Neural progenitor cell (in vitro differentiated cells): ENCODE results near the gene NKAIN2. TPM values are rescaled to one million over a fixed set of nuclear protein-coding genes. Genes with fewer than 3 reads are reported as not detected.

ENCODE experiments used
- DNase-seq: peaks from one replicate; pipeline ENCODE4 v3.0.0-alpha.2; 2016; ENCODE audit warnings: low spot score
- H2AFZ ChIP-seq: fragments of 200-600 bp; sonication (generic); replicated peaks from 2 replicates; pipeline ENCODE4 v1.6.1; 2016; ENCODE audit warnings: antibody characterized with exemption
- H3F3A ChIP-seq: fragments of 200-600 bp; sonication (generic); 2 replicates; pipeline ENCODE4 v1.6.1; 2016; ENCODE audit warnings: antibody characterized with exemption, low read depth
- H3K27ac ChIP-seq: fragments of 200-600 bp; sonication (generic); 2 replicates; pipeline ENCODE4 v1.5.1; 2016; ENCODE audit warnings: mild to moderate bottlenecking
- H3K27me3 ChIP-seq: fragments of 200-600 bp; sonication (generic); 2 replicates; pipeline ENCODE4 v1.6.1; 2016; ENCODE audit warnings: mild to moderate bottlenecking, moderate library complexity
- H3K36me3 ChIP-seq: fragments of 200-600 bp; sonication (generic); 2 replicates; pipeline ENCODE4 v1.5.1; 2016
- H3K4me1 ChIP-seq: fragments of 200-600 bp; sonication (generic); 2 replicates; pipeline ENCODE4 v1.6.1; 2016; ENCODE audit warnings: mixed run types
- H3K4me2 ChIP-seq: fragments of 200-600 bp; sonication (generic); 2 replicates; pipeline ENCODE4 v1.6.1; 2016
- H3K4me3 ChIP-seq: fragments of 200-600 bp; sonication (generic); 2 replicates; pipeline ENCODE4 v1.5.1; 2016
- H3K79me2 ChIP-seq: fragments of 200-600 bp; sonication (generic); 2 replicates; pipeline ENCODE4 v1.6.1; 2016; ENCODE audit warnings: low read depth
- H3K9ac ChIP-seq: fragments of 200-600 bp; sonication (generic); 2 replicates; pipeline ENCODE4 v1.6.1; 2016
- H3K9me3 ChIP-seq: fragments of 200-600 bp; sonication (generic); 2 replicates; pipeline ENCODE4 v1.5.1; 2016; ENCODE audit warnings: low read depth
- H4K20me1 ChIP-seq: fragments of 200-600 bp; sonication (generic); 2 replicates; pipeline ENCODE4 v1.6.1; 2016; ENCODE audit warnings: low read depth
- H3K27ac Mint-ChIP-seq: 3 replicates; pipeline ENCODE4 v1.8.0; 2021; ENCODE audit warnings: mixed read lengths
- H3K27me3 Mint-ChIP-seq: 2 replicates; pipeline ENCODE4 v1.8.0; 2022; ENCODE audit warnings: low read depth, mild to moderate bottlenecking, inconsistent platforms, moderate library complexity, mixed read lengths; ENCODE audit not compliant: insufficient read depth
- H3K36me3 Mint-ChIP-seq: 3 replicates; pipeline ENCODE4 v1.8.0; 2021; ENCODE audit warnings: mixed read lengths
- H3K4me1 Mint-ChIP-seq: 3 replicates; pipeline ENCODE4 v1.8.0; 2021; ENCODE audit warnings: mixed read lengths
- H3K4me3 Mint-ChIP-seq: 3 replicates; pipeline ENCODE4 v1.8.0; 2021; ENCODE audit warnings: mild to moderate bottlenecking, moderate library complexity, mixed read lengths
- H3K9me3 Mint-ChIP-seq: 3 replicates; pipeline ENCODE4 v1.8.0; 2020; ENCODE audit warnings: mixed read lengths
- EZH2 ChIP-seq: fragments of 200-600 bp; sonication (generic); IDR thresholded peaks from 2 replicates; pipeline ENCODE4 v1.6.1; 2017; ENCODE audit warnings: antibody characterized with exemption, mild to moderate bottlenecking, moderate library complexity
- EZH2phosphoT487 ChIP-seq: fragments of 200-600 bp; sonication (generic); IDR thresholded peaks from 2 replicates; pipeline ENCODE4 v1.6.1; 2017; ENCODE audit warnings: antibody characterized with exemption
- total RNA-seq: library from RNA; depleted of rRNA; stranded (reverse); fragments of >200 nt; gene quantifications from 2 replicates; pipeline ENCODE4 v1.2.3, GENCODE V29; 2015; ENCODE audit warnings: low replicate concordance
- TF ChIP-seq, protein P1 (sequence below): fragments of 200-600 bp; sonication (generic); IDR thresholded peaks from 2 replicates; pipeline ENCODE4 v1.5.1; 2017; ENCODE audit warnings: antibody characterized with exemption, mild to moderate bottlenecking

NKAIN2 gene
- total RNA-seq, 1 donor from 2014 or later = 0.45 TPM

GRCh38 chr6:124432620-124433019 lies 629.0 kb downstream of the NKAIN2 start:
- Mint-ChIP-seq H3K27ac (peak overlapping the region; percentile 47), H3K4me1 (no peaks in the 10 kb centered on the region), H3K4me3 (no peak overlapping the region), H3K9me3 (no peaks in the 10 kb centered on the region), H3K36me3 (no peaks in the 10 kb centered on the region), H3K27me3 (no peaks in the 10 kb centered on the region)
- Histone ChIP-seq H3K36me3 (no peaks in the 10 kb centered on the region), H3K9ac (no peak overlapping the region), H3K27me3 (no peaks in the 10 kb centered on the region), H3K9me3 (no peaks in the 10 kb centered on the region), H2AFZ (no peak overlapping the region), H3F3A (no peaks in the 10 kb centered on the region), H3K79me2 (no peaks in the 10 kb centered on the region), H4K20me1 (no peaks in the 10 kb centered on the region), H3K4me2 (no peak overlapping the region), H3K4me3 (no peak overlapping the region), H3K4me1 (no peaks in the 10 kb centered on the region), H3K27ac (no peak overlapping the region)
- DNase-seq = no peak
- no peak for TF ChIP-seq EZH2phosphoT487
- TF ChIP-seq, protein P1, sequence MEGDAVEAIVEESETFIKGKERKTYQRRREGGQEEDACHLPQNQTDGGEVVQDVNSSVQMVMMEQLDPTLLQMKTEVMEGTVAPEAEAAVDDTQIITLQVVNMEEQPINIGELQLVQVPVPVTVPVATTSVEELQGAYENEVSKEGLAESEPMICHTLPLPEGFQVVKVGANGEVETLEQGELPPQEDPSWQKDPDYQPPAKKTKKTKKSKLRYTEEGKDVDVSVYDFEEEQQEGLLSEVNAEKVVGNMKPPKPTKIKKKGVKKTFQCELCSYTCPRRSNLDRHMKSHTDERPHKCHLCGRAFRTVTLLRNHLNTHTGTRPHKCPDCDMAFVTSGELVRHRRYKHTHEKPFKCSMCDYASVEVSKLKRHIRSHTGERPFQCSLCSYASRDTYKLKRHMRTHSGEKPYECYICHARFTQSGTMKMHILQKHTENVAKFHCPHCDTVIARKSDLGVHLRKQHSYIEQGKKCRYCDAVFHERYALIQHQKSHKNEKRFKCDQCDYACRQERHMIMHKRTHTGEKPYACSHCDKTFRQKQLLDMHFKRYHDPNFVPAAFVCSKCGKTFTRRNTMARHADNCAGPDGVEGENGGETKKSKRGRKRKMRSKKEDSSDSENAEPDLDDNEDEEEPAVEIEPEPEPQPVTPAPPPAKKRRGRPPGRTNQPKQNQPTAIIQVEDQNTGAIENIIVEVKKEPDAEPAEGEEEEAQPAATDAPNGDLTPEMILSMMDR = no peak
- no peak for TF ChIP-seq EZH2

- H3K4me3 ChIP-seq = no peak overlapping the region
- no peaks in the 10 kb centered on the region for H3K9me3 Mint-ChIP-seq
- no peaks in the 10 kb centered on the region for H3K27me3 Mint-ChIP-seq
These were observed 629.9 kb downstream of the NKAIN2 start for GRCh38 chr6:124433387-124434160.

GRCh38 chr6:124434421-124434820 lies 630.8 kb downstream of the NKAIN2 start:
- Mint-ChIP-seq H3K27me3 (no peaks in the 10 kb centered on the region), H3K4me1 (no peaks in the 10 kb centered on the region), H3K4me3 (no peak overlapping the region), H3K27ac (no peak overlapping the region), H3K36me3 (no peaks in the 10 kb centered on the region), H3K9me3 (no peaks in the 10 kb centered on the region)
- Histone ChIP-seq H3K4me1 (no peaks in the 10 kb centered on the region), H2AFZ (no peak overlapping the region), H3F3A (no peaks in the 10 kb centered on the region), H3K9ac (no peak overlapping the region), H3K27ac (no peak overlapping the region), H3K36me3 (no peaks in the 10 kb centered on the region), H3K27me3 (no peaks in the 10 kb centered on the region), H3K9me3 (no peaks in the 10 kb centered on the region), H3K4me2 (no peak overlapping the region), H4K20me1 (no peaks in the 10 kb centered on the region), H3K79me2 (no peaks in the 10 kb centered on the region), H3K4me3 (no peak overlapping the region)
- no peak for DNase-seq
- TF ChIP-seq EZH2phosphoT487 (no peak), EZH2 (no peak)
- TF ChIP-seq, protein P1 = no peak

More at GRCh38 chr6:124433387-124434160, 629.9 kb downstream of the NKAIN2 start:
- H3F3A ChIP-seq = no peaks in the 10 kb centered on the region
- H3K27ac ChIP-seq = no peak overlapping the region
- H3K4me3 Mint-ChIP-seq = no peak overlapping the region
- no peak overlapping the region for H3K9ac ChIP-seq
- H3K36me3 ChIP-seq = no peaks in the 10 kb centered on the region
- H3K4me1 ChIP-seq = no peaks in the 10 kb centered on the region
- TF ChIP-seq EZH2 = no peak
- no peak for TF ChIP-seq EZH2phosphoT487
- TF ChIP-seq, protein P1 = no peak
- H3K4me1 Mint-ChIP-seq = no peaks in the 10 kb centered on the region
- DNase-seq = no peak
- no peaks in the 10 kb centered on the region for H3K79me2 ChIP-seq
- no peak overlapping the region for H2AFZ ChIP-seq
- no peaks in the 10 kb centered on the region for H3K27me3 ChIP-seq
- H3K4me2 ChIP-seq = no peak overlapping the region
- no peaks in the 10 kb centered on the region for H3K36me3 Mint-ChIP-seq
- no peaks in the 10 kb centered on the region for H3K9me3 ChIP-seq
- no peaks in the 10 kb centered on the region for H4K20me1 ChIP-seq
- H3K27ac Mint-ChIP-seq = no peak overlapping the region
